B cell (primary cell): ENCODE measurements around the gene ELF3. TPM values are rescaled to one million over a fixed set of nuclear protein-coding genes. Genes with fewer than 3 reads are reported as not detected.

Experiments
- ATAC-seq: fragments of 200-7000 bp; cut with Tn5 transposase; one replicate; pipeline ENCODE4 v1.10.0; 2021; ENCODE audit warnings: low read depth, mild to moderate bottlenecking, moderate number of reproducible peaks, moderate library complexity
- CTCF ChIA-PET: fragments of 350-600 bp; sonication (Branson Sonifier 250); formaldehyde crosslinking; loops from one replicate; lab custom pipeline; 2021; ENCODE audit warnings: antibody characterized with exemption, inconsistent platforms; lab: Charles Lee
- POLR2A ChIA-PET: fragments of 350-600 bp; sonication (Branson Sonifier 250); formaldehyde crosslinking; loops from one replicate; lab custom pipeline; 2021; ENCODE audit warnings: antibody characterized with exemption; lab: Charles Lee
- DNase-seq: peaks from one replicate; pipeline ENCODE4 v3.0.0; 2013
- H2AFZ ChIP-seq: 2 replicates; pipeline ENCODE4 v1.6.1; 2012; ENCODE audit warnings: mild to moderate bottlenecking, low read depth, low read length; ENCODE audit not compliant: insufficient read depth, poor library complexity, severe bottlenecking
- H3K27ac ChIP-seq, 2 donors: 1 replicate in 1 of 2; 2 replicates in 1 of 2; pipeline ENCODE4 v1.5.1; 2012 to 2013; ENCODE audit warnings: low read length in 2 of 2, mild to moderate bottlenecking in 2 of 2, moderate library complexity in 1 of 2
- H3K27me3 ChIP-seq, 4 experiments: fragments of 200-600 bp in 1 of 4; sonication (generic) in 1 of 4; replicated peaks in 1 of 4; 1 replicate in 2 of 4; 2 replicates in 2 of 4; pipeline versions ENCODE4 v1.6.1 to v1.7.0; 2013 to 2016; ENCODE audit warnings: low read length in 3 of 4, mild to moderate bottlenecking in 2 of 4, mixed read lengths in 1 of 4, moderate library complexity in 1 of 4; ENCODE audit not compliant: insufficient read depth in 4 of 4, control insufficient read depth in 3 of 4; ENCODE audit errors: control extremely low read depth in 1 of 4
- H3K36me3 ChIP-seq, 2 experiments: replicated peaks in 1 of 2; 1 replicate in 1 of 2; 2 replicates in 1 of 2; pipeline versions ENCODE4 v1.6.1 to v1.7.1; 2013; ENCODE audit warnings: low read length in 1 of 2; ENCODE audit not compliant: insufficient read depth in 2 of 2, control insufficient read depth in 1 of 2; ENCODE audit errors: control extremely low read depth in 1 of 2, extremely low read depth in 1 of 2
- H3K4me1 ChIP-seq, 2 donors: fragments of 200-600 bp in 1 of 2; sonication (generic) in 1 of 2; 1 replicate in 1 of 2; 2 replicates in 1 of 2; pipeline versions ENCODE4 v1.5.1 to v1.6.1; 2013 to 2017; ENCODE audit warnings: low read length in 2 of 2; ENCODE audit not compliant: control insufficient read depth in 2 of 2, insufficient read depth in 2 of 2
- H3K4me2 ChIP-seq: replicated peaks from 2 replicates; pipeline ENCODE3; 2012; ENCODE audit warnings: mild to moderate bottlenecking, low read depth, low read length; ENCODE audit not compliant: poor library complexity, severe bottlenecking
- H3K4me3 ChIP-seq, 5 experiments: fragments of 200-600 bp in 1 of 5; sonication (generic) in 1 of 5; 1 replicate in 3 of 5; 2 replicates in 2 of 5; pipeline versions ENCODE4 v1.5.1 to v1.7.0; 2011 to 2016; ENCODE audit warnings: low read length in 4 of 5, mild to moderate bottlenecking in 4 of 5, low read depth in 2 of 5, control low read depth in 1 of 5, moderate library complexity in 1 of 5; ENCODE audit not compliant: insufficient read depth in 1 of 5; ENCODE audit errors: control extremely low read depth in 1 of 5, extremely low read depth in 1 of 5
- H3K79me2 ChIP-seq: fragments of 200-600 bp; sonication (generic); one replicate; pipeline ENCODE4 v1.6.0; 2016; ENCODE audit warnings: low read length; ENCODE audit not compliant: control insufficient read depth, insufficient read depth
- H3K9ac ChIP-seq: fragments of 200-600 bp; sonication (generic); 2 replicates; pipeline ENCODE4 v1.6.1; 2017; ENCODE audit warnings: mild to moderate bottlenecking, low read length, moderate library complexity
- H3K9me3 ChIP-seq, 3 donors: one replicate each; pipeline versions ENCODE4 v1.6.1 to v1.7.1; 2013; ENCODE audit warnings: low read length in 2 of 3; ENCODE audit not compliant: control insufficient read depth in 2 of 3, insufficient read depth in 1 of 3; ENCODE audit errors: control extremely low read depth in 1 of 3
- H4K20me1 ChIP-seq: 2 replicates; pipeline ENCODE4 v1.6.0; 2012; ENCODE audit warnings: mild to moderate bottlenecking, low read length; ENCODE audit not compliant: insufficient read depth, control insufficient read depth, poor library complexity, severe bottlenecking
- H3K27ac Mint-ChIP-seq: one replicate; pipeline ENCODE4 v1.8.0; 2021; ENCODE audit warnings: mixed read lengths
- H3K27me3 Mint-ChIP-seq: one replicate; pipeline ENCODE4 v1.8.0; 2021; ENCODE audit warnings: mixed read lengths
- H3K4me1 Mint-ChIP-seq: one replicate; pipeline ENCODE4 v1.8.0; 2021; ENCODE audit warnings: mixed read lengths
- H3K4me3 Mint-ChIP-seq: one replicate; pipeline ENCODE4 v1.8.0; 2021; ENCODE audit warnings: mixed read lengths
- H3K9me3 Mint-ChIP-seq: one replicate; pipeline ENCODE4 v1.8.0; 2022; ENCODE audit warnings: mixed read lengths; ENCODE audit not compliant: insufficient read depth
- CTCF ChIP-seq: fragments of 200-600 bp; IDR thresholded peaks from one replicate; pipeline ENCODE4 v1.8.0; 2022; ENCODE audit warnings: antibody characterized with exemption, mild to moderate bottlenecking
- EZH2 ChIP-seq: IDR thresholded peaks from 2 replicates; pipeline ENCODE4 v1.6.1; 2012; ENCODE audit warnings: borderline replicate concordance, low read depth, mild to moderate bottlenecking, moderate library complexity, low read length; ENCODE audit not compliant: insufficient read depth, poor library complexity, severe bottlenecking
- WGBS: methylation state at CpG from one replicate; pipeline ENCODE4 v1.1.5; 2013; ENCODE audit warnings: missing lambda C conversion rate; ENCODE audit not compliant: insufficient coverage; 5-methylcytosine and 5-hydroxymethylcytosine counted together
- intact Hi-C: fragments of 100-400 bp; cut with micrococcal nuclease; formaldehyde crosslinking; loops from one replicate; pipeline ENCODE4 v1.10.0; 2022
- polyA plus RNA-seq: library from polyadenylated mRNA; depleted of rRNA; stranded (reverse); fragments of >200 nt; gene quantifications from 2 replicates; pipeline ENCODE4 v1.2.3, GENCODE V29; 2012
- total RNA-seq, 2 donors: library from RNA; stranded (reverse); fragments of 120-200 nt in 1 of 2; gene quantifications; 1 replicate in 1 of 2; 2 replicates in 1 of 2; pipeline versions ENCODE4 v1.2.3 to v1.2.4, GENCODE V29; 2013 to 2022

ELF3 gene
- total and polyA plus RNA-seq, 2 donors (not counting 1 experiment from before 2014, with no cell fraction given): 1.6 to 4.0 TPM

GRCh38 chr1:202046748-202047708, 36.6 kb downstream of the ELF3 start:
- no peaks in the 10 kb centered on the region for H3K9me3 Mint-ChIP-seq
- no peaks in the 10 kb centered on the region for H3K4me1 ChIP-seq
- no peaks in the 10 kb centered on the region for H3K9me3 ChIP-seq
- peaks cover 13% of the 10 kb centered on the region for H3K27me3 Mint-ChIP-seq
- H2AFZ ChIP-seq: no peak overlapping the region
- intact Hi-C loops: no loop called here
- TF ChIP-seq CTCF (no peak), EZH2 (no peak)
- ChIA-PET CTCF (interaction anchor here (0.5 kb wide), 1 partner anchor 692 kb away, joined by 3 read pairs; no protein-coding TSS in a partner anchor), POLR2A (no interaction called here)
- no peaks in the 10 kb centered on the region for H3K36me3 ChIP-seq
- peaks cover 0 to 3% (median 0%) of the 10 kb centered on the region in 4 experiments for H3K27me3 ChIP-seq
- no peak for DNase-seq
- H4K20me1 ChIP-seq: no peaks in the 10 kb centered on the region
- H3K4me2 ChIP-seq: no peak overlapping the region
- no peak overlapping the region for H3K4me3 Mint-ChIP-seq
- no peak overlapping the region for H3K9ac ChIP-seq
- WGBS: 63% methylated on average over 5 of the region's 5 CpGs
- no peak overlapping the region for H3K4me3 ChIP-seq
- H3K27ac ChIP-seq: no peak overlapping the region
- H3K79me2 ChIP-seq: no peaks in the 10 kb centered on the region
- no peak for ATAC-seq
- H3K4me1 Mint-ChIP-seq: no peaks in the 10 kb centered on the region
- H3K27ac Mint-ChIP-seq: no peak overlapping the region

GRCh38 chr1:202047977-202048376, 37.6 kb downstream of the ELF3 start:
- no peak overlapping the region for H3K9ac ChIP-seq
- ChIA-PET POLR2A (no interaction called here), CTCF (no interaction called here)
- no peaks in the 10 kb centered on the region for H3K36me3 ChIP-seq
- Mint-ChIP-seq H3K4me3 (no peak overlapping the region), H3K4me1 (no peaks in the 10 kb centered on the region), H3K9me3 (no peaks in the 10 kb centered on the region), H3K27me3 (peaks cover 13% of the 10 kb centered on the region), H3K27ac (no peak overlapping the region)
- TF ChIP-seq CTCF: no peak
- no peak for TF ChIP-seq EZH2
- H3K4me1 ChIP-seq: no peaks in the 10 kb centered on the region
- H3K9me3 ChIP-seq: no peaks in the 10 kb centered on the region
- H3K27me3 ChIP-seq: peaks cover 0 to 3% (median 0%) of the 10 kb centered on the region in 4 experiments
- no peaks in the 10 kb centered on the region for H4K20me1 ChIP-seq
- intact Hi-C loops: no loop called here
- H2AFZ ChIP-seq: no peak overlapping the region
- DNase-seq (no peak), ATAC-seq (no peak)
- no peak overlapping the region for H3K4me2 ChIP-seq
- H3K27ac ChIP-seq: no peak overlapping the region
- no peaks in the 10 kb centered on the region for H3K79me2 ChIP-seq
- 100% methylated on average over 1 of the region's 4 CpGs for WGBS
- no peak overlapping the region for H3K4me3 ChIP-seq
